Left renal pelvis (tissue), 4 donors: ENCODE data around the gene PTDSS2. TPM values are rescaled to one million over a fixed set of nuclear protein-coding genes. Genes with fewer than 3 reads are reported as not detected.
"Not testable (repeated sequence)": the region's sequence is repeated elsewhere in the genome, so short reads cannot be mapped to it uniquely, and the experiment has no call there.

Experiments used
- DNase-seq, 4 donors: peaks; one replicate each; pipeline ENCODE4 v3.0.0-alpha.2; 2013; ENCODE audit warnings: low read depth in 4 of 4, low spot score in 3 of 4
- polyA plus RNA-seq, 4 donors: library from polyadenylated mRNA; unstranded; fragments of 120-200 nt; gene quantifications; one replicate each; pipeline ENCODE4 v1.2.1, GENCODE V29; 2013; ENCODE audit not compliant: insufficient read length in 4 of 4

The PTDSS2 gene
- polyA plus RNA-seq, 4 donors, result 22.9 to 46.4 (median 31.0) TPM

DNA sequence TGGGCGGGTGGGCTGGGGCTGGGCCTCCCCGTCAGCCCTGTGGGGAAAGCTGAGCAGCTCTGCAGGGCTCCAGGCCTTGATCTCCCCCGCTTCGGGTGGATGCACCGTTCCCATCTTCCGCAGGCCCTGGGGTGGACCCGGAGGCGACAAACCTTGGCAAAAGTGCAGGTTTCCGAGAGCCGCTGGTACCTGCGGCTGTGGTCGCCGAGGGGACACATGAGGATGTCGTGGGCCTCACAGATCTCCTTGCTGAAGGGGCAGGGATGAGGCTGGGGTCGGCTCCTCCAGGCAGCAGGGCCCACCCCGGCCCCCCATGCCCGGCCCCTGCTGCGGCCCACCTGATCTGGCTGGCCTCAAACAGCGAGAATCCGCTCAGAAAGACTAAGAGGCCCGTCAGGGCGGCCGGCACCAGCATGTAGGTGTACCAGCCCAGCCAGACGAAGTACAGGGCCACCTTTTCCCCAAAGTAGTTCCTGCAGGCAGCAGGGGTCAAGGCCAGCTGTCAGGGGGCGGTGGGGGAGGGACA lies 20.1 kb upstream of the PTDSS2 start:
- DNase-seq, result no peak

GRCh38 chr11:431921-432320 lies 18.2 kb upstream of the PTDSS2 start:
- no peak for DNase-seq

DNA sequence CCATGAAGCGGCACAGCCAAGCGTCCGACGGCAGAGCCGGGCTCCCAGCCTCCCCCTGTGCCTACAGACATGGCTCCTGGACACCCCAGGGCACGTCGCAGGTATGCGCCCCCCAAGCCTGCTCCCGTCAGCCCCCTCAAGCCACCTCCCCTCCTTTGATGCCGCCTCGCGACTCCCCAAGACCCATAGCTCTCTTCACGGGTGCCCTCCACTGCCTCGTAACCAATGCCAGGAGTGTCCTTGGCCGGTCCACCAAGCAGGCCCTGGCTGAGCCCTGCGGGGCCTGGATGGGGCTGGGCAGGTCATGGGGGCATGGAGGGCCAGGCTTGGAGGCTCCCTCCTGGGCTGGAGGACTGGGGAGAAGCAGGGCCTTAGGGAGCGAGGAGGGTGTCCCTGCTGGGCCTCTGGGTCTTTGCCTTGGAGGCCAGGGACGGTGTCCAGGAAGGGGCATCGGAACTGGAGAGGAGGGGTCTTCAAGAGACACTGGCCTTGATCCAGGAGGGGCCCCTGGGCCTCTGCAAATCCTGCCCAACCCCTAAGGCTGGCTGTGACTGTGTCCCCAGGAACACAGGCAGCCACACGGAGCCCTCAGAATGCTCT lies 17.5 kb upstream of the PTDSS2 start:
- no peak for DNase-seq

- no peak for DNase-seq
These were observed 17.0 kb upstream of the PTDSS2 start for GRCh38 chr11:433111-433510.

GRCh38 chr11:433641-434040 lies 16.4 kb upstream of the PTDSS2 start:
- no peak for DNase-seq

GRCh38 chr11:434496-434895 lies 15.6 kb upstream of the PTDSS2 start:
- DNase-seq, result no peak

GRCh38 chr11:434999-435740 lies 14.9 kb upstream of the PTDSS2 start:
- not testable (repeated sequence) for DNase-seq

DNA sequence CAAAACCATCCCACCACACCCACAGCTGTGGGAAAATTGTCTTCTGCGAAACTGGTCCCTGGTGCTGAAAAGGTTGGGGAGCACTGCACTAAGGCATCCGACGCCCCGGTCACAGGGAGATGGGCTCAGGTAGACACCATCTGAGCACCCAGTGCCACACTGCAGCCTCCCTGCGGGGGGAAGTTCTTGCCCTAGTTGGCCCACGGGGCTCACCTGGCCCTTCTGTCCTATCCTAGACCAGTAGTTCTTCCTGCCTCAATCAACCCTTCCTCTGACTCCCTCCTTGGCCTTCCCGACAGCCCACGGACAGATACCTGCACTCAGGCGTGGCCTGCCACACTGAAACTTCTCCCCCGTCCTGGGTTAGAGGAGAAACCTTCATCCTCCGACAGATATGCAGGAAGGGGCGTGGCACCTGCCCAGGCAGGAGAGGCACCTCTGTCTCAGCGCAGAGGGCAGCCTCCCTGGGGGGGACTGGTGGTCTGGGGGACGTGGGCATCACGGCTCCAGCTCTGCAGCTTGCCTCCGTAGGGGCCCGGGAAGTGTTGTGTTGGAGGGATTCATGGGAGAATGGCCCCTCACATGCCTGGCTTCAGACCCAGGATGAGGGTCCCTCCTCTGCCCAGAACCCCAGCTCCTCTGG lies 12.7 kb upstream of the PTDSS2 start:
- no peak for DNase-seq

GRCh38 chr11:438101-438844 lies 11.8 kb upstream of the PTDSS2 start:
- DNase-seq, result no peak

DNA sequence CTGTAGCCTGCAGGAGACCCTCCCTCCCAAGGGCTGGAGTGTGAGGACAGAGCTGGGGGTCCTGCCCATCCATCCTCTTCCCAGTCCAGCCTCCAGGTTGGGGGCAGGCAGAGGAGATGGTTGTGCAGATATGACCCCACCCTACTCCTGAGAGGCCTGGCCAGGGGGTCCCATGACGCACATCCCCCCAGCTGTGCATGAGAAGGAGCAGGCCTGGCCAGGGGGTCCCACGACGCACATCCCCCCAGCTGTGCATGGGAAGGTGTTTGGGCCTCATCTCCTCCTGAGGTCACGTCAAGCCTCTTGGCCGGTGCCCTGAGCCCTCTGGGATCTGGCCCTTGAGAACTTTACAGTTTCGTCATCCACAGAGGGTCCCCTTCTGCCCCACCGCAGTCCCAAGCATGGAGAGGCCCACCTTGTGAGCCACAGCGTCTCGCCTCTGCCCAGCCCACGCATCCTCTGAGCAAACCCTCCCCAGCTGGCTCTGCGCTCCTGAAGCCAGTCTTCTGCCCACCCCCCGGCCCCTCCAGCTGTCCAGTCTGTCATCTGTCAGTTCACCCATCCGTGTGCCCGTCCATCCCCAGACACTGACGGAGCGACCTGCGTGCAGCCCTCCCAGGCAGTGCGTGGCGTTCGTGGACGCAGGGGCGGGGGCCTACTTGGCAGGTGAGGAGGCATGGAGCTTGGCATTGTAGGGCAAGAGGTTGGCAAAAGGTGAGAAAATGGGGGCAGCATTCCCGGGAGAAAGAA lies 10.6 kb upstream of the PTDSS2 start:
- no peak for DNase-seq

DNA sequence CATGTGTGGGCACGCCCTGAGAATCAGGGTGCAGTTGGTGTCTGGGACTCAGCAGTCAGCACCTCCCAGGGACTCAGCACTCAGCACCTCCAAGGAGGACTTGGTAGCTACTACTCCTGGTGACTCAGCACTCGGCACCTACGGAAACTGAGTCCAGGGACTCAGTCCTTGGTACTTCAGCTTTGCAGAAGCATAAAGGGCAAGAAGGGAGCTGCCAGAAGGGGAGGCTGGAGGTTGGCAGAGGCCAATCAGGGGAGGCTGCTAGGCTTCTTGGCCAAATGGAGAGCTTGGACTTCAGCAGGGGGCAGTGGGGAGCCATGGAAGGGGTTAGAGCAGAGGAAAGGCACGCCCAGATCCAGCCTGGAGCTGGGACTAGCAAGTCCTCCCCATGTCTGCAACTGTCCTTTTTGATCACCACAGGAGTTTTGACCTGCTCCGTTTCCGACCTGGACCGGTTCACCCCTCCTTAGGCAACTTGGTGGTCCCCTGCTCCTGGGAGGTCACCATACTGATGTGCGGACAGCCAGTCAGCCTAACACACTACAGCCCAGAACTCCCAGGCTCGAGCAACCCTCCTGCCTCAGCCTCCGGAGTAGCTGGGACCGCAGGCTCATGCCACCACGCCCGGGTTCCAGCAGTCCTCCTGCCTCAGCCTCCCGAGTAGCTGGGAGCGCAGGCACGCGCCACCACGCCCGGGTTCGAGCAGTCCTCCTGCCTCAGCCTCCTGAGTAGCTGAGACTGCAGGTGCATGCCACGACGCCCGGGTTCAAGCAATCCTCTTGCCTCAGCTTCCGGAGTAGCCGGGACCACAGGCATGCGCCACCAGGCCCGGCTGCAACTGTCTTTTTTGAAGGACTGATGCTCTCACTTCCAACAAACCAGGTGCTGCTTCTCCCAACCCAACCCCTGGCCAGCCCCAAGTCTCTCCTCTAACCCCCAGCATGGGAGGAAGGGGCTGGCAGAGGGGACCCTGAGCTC lies 9.7 kb upstream of the PTDSS2 start:
- DNase-seq, result no peak

GRCh38 chr11:441043-441417 lies 9.0 kb upstream of the PTDSS2 start:
- DNase-seq, result no peak

GRCh38 chr11:441418-442274 lies 8.4 kb upstream of the PTDSS2 start, which contains the start of gene ANO9:
Gene ANO9 (minus strand): TSS chr11:442011. CDS start chr11:441926, 85 bp downstream.
- no peak for DNase-seq

DNA sequence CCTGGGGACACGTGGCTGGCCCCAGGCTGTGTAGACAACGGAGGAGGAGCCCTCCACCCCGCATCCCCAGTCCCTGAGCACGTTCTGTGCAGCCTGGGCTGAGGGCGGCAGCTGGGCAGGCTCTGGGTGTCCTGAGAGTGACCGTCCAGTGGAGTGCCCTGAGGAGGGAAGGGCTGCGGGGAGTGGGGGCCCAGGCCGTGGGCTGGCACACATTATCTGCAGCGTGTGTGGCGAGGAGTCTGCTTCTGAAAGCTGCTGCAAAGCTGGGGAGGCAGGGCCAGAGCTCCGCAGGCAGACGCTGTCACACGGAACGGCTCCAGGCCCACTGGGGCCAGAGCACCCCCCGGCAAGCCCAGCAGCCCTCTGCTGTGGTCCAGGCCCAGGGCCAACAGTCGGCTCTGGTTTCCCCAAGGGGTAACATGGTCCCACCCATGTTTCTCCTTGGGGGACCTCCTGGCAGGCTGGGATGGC lies 7.4 kb upstream of the PTDSS2 start:
- no peak for DNase-seq

DNA sequence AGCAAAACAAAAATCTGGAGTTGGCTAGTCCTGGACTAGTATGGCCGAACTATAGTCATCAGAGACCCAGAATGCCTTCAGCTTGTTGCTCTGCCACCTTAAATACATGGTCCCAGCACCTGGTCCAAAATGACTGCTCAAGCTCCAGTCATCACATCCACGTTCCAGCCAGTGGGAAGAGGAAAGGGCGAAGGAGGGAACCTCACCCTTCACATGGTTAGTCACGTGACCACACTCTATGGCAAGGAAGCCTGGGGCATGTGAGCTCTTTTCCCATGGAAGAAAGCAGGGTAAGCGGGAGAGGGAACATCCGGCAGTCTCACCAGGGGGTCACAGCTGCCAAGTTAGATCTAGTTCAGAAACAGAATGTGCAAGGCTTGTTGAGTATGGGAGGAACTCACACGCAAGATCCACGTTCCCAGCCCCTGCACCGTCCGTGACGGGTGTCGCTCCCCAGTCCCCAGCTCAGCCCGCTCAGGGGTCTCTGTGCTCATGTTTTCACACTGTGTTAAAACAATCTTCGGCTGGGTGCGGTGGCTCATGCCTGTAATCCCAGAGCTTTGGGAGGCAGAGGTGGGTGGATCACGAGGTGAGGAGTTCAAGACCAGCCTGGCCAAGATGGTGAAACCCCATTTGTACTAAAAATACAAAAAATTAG lies 6.4 kb upstream of the PTDSS2 start:
- DNase-seq, result no peak

GRCh38 chr11:444396-445144 lies 5.5 kb upstream of the PTDSS2 start:
- no peak for DNase-seq
